ENCODE results near the gene MAML3. TPM values are rescaled to one million over a fixed set of nuclear protein-coding genes. Genes with fewer than 3 reads are reported as not detected.

MAML3 gene
- total and polyA plus RNA-seq, 8 donors, result 1.7 to 20.3 (median 8.4) TPM

DNA sequence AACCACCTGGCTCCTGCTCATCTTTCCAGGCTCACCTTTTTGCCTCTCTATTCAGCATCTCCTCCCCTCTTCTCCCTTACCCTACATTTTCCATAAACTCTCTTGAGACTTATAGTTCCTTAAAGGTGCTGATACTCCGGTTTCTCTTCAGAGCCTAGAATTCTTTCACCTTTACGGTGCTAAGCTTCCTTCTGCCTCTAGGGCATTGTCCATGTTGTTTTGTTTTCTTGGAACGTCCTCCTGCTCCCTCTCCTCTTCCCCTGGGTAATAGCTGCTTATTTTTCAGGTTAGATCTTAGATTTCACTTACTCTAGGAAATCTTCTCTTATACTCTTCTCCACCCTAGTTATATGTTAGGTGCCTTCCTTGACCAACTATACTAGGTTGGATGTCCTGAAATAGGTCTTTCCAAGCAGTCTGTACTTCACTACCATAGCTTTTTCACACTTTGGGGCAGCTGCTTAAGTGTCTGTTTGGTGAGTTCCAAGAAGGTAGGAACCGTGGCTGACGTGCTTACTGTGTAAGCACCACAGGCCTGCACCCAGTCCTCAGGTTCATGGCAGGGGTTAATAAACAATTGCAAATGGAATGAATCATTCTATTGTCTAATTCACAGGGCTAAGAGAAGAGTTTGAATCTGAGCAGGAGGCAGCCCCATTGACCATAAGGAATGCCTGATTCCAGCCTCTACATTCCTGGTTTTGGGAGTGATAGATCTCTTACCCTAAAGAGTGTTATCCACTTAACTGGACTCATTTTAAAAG is 260.8 kb downstream of the MAML3 start:
- WGBS, 5 donors, result 83 to 94% (median 88%) methylated on average over 5 of the region's 5 CpGs
- TF ChIP-seq, protein P1, sequence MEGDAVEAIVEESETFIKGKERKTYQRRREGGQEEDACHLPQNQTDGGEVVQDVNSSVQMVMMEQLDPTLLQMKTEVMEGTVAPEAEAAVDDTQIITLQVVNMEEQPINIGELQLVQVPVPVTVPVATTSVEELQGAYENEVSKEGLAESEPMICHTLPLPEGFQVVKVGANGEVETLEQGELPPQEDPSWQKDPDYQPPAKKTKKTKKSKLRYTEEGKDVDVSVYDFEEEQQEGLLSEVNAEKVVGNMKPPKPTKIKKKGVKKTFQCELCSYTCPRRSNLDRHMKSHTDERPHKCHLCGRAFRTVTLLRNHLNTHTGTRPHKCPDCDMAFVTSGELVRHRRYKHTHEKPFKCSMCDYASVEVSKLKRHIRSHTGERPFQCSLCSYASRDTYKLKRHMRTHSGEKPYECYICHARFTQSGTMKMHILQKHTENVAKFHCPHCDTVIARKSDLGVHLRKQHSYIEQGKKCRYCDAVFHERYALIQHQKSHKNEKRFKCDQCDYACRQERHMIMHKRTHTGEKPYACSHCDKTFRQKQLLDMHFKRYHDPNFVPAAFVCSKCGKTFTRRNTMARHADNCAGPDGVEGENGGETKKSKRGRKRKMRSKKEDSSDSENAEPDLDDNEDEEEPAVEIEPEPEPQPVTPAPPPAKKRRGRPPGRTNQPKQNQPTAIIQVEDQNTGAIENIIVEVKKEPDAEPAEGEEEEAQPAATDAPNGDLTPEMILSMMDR (IDR thresholded peaks at IDR 0.05), result no peak
- Histone ChIP-seq H3K36me3 (peaks cover 0 to 19% (median 10%) of the 10 kb centered on the region in 4 donors), H3K4me1 (peaks cover 0 to 8% (median 3%) of the 10 kb centered on the region in 4 donors), H3K4me3 (no peak overlapping the region), H3K27me3 (no peaks in the 10 kb centered on the region), H3K27ac (no peak overlapping the region), H3K9me3 (no peaks in the 10 kb centered on the region)
- intact Hi-C loops (cut with DNase I; ENCODE audit: low total_unique reads), result no loop called here
- no peak for DNase-seq

DNA sequence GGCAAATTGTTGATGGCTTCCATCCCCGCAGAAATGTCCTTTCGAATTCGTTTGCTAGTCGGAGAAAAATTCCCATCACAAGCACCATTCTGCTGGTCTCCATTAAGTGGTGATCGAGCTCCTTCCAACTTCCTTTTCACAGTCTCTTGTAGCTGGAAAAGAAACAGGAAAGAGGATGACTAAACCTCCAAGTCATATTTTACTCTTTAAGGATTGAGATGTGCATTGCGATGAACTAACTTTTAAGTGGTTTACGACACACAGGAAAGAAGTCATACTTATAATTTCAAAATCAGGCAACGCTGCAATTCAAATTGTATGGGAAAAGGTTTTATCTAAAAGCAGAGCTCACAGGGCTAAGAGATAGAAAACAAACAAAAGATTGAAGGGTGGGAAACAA is 263.2 kb downstream of the MAML3 start:
- no peaks in the 10 kb centered on the region for H3K27me3 ChIP-seq
- H3K4me1 ChIP-seq, result peaks cover 0 to 27% (median 14%) of the 10 kb centered on the region in 4 donors
- TF ChIP-seq, protein P1 (IDR thresholded peaks at IDR 0.05), result no peak
- TF ChIP-seq EP300 (IDR thresholded peaks at IDR 0.05) (no peak), POLR2AphosphoS5 (IDR thresholded peaks at IDR 0.05) (no peak), POLR2A (IDR thresholded peaks at IDR 0.05) (no peak)
- no peak overlapping the region for H3K27ac ChIP-seq
- DNase-seq, result no peak
- H3K4me3 ChIP-seq, result no peak overlapping the region
- peaks cover 0 to 19% (median 10%) of the 10 kb centered on the region in 4 donors for H3K36me3 ChIP-seq
- no peaks in the 10 kb centered on the region for H3K9me3 ChIP-seq
- WGBS, 5 donors, result 85 to 92% (median 88%) methylated on average over 8 of the region's 8 CpGs
- intact Hi-C loops (cut with DNase I; ENCODE audit: low total_unique reads), result no loop called here

DNA sequence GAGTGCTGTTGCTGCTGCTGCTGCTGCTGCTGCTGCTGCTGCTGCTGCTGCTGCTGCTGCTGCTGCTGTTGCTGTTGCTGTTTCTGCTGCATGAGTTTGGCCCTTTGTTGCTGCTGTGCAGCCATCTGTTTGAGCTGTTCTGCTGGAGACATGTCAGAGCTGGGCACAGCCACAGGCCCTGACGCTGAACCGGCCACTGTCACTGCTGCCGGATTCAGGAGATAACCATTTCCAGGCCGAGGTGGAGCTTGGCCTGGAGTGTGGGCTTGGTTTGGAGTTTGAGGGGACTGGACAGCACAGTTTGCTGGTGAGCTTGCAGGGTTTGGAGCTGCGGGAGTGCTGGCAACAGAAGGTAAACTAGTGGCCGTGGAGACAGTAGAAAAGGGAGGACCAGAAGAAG is 264.1 kb downstream of the MAML3 start:
- peaks cover 0 to 19% (median 10%) of the 10 kb centered on the region in 4 donors for H3K36me3 ChIP-seq
- H3K27ac ChIP-seq, result no peak overlapping the region
- H3K4me1 ChIP-seq, result peaks cover 0 to 27% (median 16%) of the 10 kb centered on the region in 4 donors
- TF ChIP-seq POLR2AphosphoS5 (IDR thresholded peaks at IDR 0.05), result no peak
- TF ChIP-seq EP300 (IDR thresholded peaks at IDR 0.05), result no peak
- TF ChIP-seq, protein P1 (IDR thresholded peaks at IDR 0.05), result no peak
- no peak for TF ChIP-seq POLR2A (IDR thresholded peaks at IDR 0.05)
- no peak for DNase-seq
- H3K4me3 ChIP-seq, result no peak overlapping the region
- intact Hi-C loops (cut with DNase I; ENCODE audit: low total_unique reads), result no loop called here
- WGBS, 5 donors, result 88 to 96% (median 90%) methylated on average over 6 of the region's 6 CpGs
- H3K9me3 ChIP-seq, result no peaks in the 10 kb centered on the region
- no peaks in the 10 kb centered on the region for H3K27me3 ChIP-seq

DNA sequence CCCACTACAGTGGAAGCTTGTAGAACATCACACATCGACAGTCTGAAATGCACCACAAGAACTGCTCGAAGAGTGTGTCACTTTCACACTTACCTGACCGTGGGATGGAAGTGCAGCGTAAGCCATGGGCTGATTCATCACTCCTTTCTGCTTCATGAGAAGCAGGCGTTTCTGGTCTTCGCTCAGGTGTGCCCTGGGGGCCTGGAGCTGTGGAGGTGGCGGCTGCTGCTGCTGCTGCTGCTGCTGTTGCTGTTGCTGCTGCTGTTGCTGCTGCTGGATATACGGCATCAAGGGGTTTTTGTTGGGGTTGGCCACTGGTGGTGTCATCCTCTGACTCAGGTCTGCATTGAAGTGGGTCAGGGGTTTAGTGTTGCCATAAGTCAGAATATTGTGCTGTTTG is 264.7 kb downstream of the MAML3 start:
- intact Hi-C loops (cut with DNase I; ENCODE audit: low total_unique reads), result no loop called here
- no peak for DNase-seq
- TF ChIP-seq, protein P1 (IDR thresholded peaks at IDR 0.05), result no peak
- TF ChIP-seq EP300 (IDR thresholded peaks at IDR 0.05) (no peak), POLR2AphosphoS5 (IDR thresholded peaks at IDR 0.05) (no peak), POLR2A (IDR thresholded peaks at IDR 0.05) (no peak)

More for the DNA sequence above, 264.7 kb downstream of the MAML3 start:
- no peak overlapping the region for H3K4me3 ChIP-seq
- peaks cover 0 to 19% (median 10%) of the 10 kb centered on the region in 4 donors for H3K36me3 ChIP-seq
- H3K27me3 ChIP-seq, result no peaks in the 10 kb centered on the region
- WGBS, 5 donors, result 70 to 93% (median 75%) methylated on average over 8 of the region's 8 CpGs
- no peak overlapping the region for H3K27ac ChIP-seq
- no peaks in the 10 kb centered on the region for H3K9me3 ChIP-seq
- H3K4me1 ChIP-seq, result peaks cover 0 to 28% (median 18%) of the 10 kb centered on the region in 4 donors
